Trophoblast cell (in vitro differentiated cells and primary cell): ENCODE results near the gene MPZL2.

Experiments
- DNase-seq, 2 donors: peaks; one replicate each; pipeline ENCODE4 v3.0.0-alpha.2; 2016
- H2AFZ ChIP-seq: 2 replicates; pipeline ENCODE4 v1.6.1; 2013; ENCODE audit warnings: low read length, moderate library complexity, mild to moderate bottlenecking; ENCODE audit not compliant: insufficient read depth, poor library complexity
- H2AK5ac ChIP-seq: 2 replicates; pipeline ENCODE4 v1.6.1; 2013; ENCODE audit warnings: mild to moderate bottlenecking, low read length
- H2BK120ac ChIP-seq: 2 replicates; pipeline ENCODE4 v1.6.1; 2013; ENCODE audit warnings: low read length, mild to moderate bottlenecking, moderate library complexity; ENCODE audit not compliant: insufficient read depth, poor library complexity
- H2BK12ac ChIP-seq: 2 replicates; pipeline ENCODE4 v1.6.1; 2013; ENCODE audit warnings: mild to moderate bottlenecking, low read length, moderate library complexity
- H2BK5ac ChIP-seq: 2 replicates; pipeline ENCODE4 v1.6.1; 2013; ENCODE audit warnings: low read length, low read depth, moderate library complexity, mild to moderate bottlenecking; ENCODE audit not compliant: poor library complexity
- H3K14ac ChIP-seq: 2 replicates; pipeline ENCODE4 v1.6.1; 2013; ENCODE audit warnings: mild to moderate bottlenecking, low read length
- H3K18ac ChIP-seq: 2 replicates; pipeline ENCODE4 v1.6.1; 2013; ENCODE audit warnings: mild to moderate bottlenecking, low read length
- H3K23ac ChIP-seq: 2 replicates; pipeline ENCODE4 v1.6.1; 2013; ENCODE audit warnings: low read length
- H3K27ac ChIP-seq: 2 replicates; pipeline ENCODE4 v1.5.1; 2013; ENCODE audit warnings: low read depth, mild to moderate bottlenecking, inconsistent platforms, low read length, moderate library complexity
- H3K27me3 ChIP-seq: 2 replicates; pipeline ENCODE4 v1.6.1; 2013; ENCODE audit warnings: inconsistent platforms, mild to moderate bottlenecking, low read length, moderate library complexity; ENCODE audit not compliant: insufficient read depth
- H3K36me3 ChIP-seq, 2 experiments: 1 replicate in 1 of 2; 2 replicates in 1 of 2; pipeline ENCODE4 v1.6.1; 2013; ENCODE audit warnings: low read length in 2 of 2, mild to moderate bottlenecking in 2 of 2, moderate library complexity in 1 of 2; ENCODE audit not compliant: insufficient read depth in 2 of 2, control insufficient read depth in 1 of 2
- H3K4ac ChIP-seq: 2 replicates; pipeline ENCODE4 v1.6.1; 2013; ENCODE audit warnings: low read depth, mild to moderate bottlenecking, low read length, moderate library complexity
- H3K4me1 ChIP-seq, 2 experiments: 1 replicate in 1 of 2; 2 replicates in 1 of 2; pipeline ENCODE4 v1.6.1; 2013; ENCODE audit warnings: low read length in 2 of 2, mild to moderate bottlenecking in 2 of 2, moderate library complexity in 1 of 2; ENCODE audit not compliant: insufficient read depth in 2 of 2, control insufficient read depth in 1 of 2
- H3K4me2 ChIP-seq: 2 replicates; pipeline ENCODE4 v1.6.1; 2013; ENCODE audit warnings: inconsistent platforms, mild to moderate bottlenecking, low read length, moderate library complexity
- H3K4me3 ChIP-seq: 2 replicates; pipeline ENCODE4 v1.5.1; 2013; ENCODE audit warnings: mild to moderate bottlenecking, low read depth, low read length, inconsistent platforms
- H3K79me1 ChIP-seq: one replicate; pipeline ENCODE4 v1.6.1; 2013; ENCODE audit warnings: low read length
- H3K79me2 ChIP-seq: 2 replicates; pipeline ENCODE4 v1.6.1; 2013; ENCODE audit warnings: low read length, mild to moderate bottlenecking; ENCODE audit not compliant: control insufficient read depth, insufficient read depth, poor library complexity
- H3K9ac ChIP-seq: 2 replicates; pipeline ENCODE4 v1.6.1; 2013; ENCODE audit warnings: mild to moderate bottlenecking, low read length
- H3K9me3 ChIP-seq: 2 replicates; pipeline ENCODE4 v1.6.1; 2013; ENCODE audit warnings: low read depth, mild to moderate bottlenecking, control low read depth, inconsistent platforms, low read length; ENCODE audit not compliant: insufficient read depth
- H4K12ac ChIP-seq: 2 replicates; pipeline ENCODE4 v1.6.1; 2013; ENCODE audit warnings: low read depth, mild to moderate bottlenecking, low read length, moderate library complexity
- H4K8ac ChIP-seq: 2 replicates; pipeline ENCODE4 v1.6.1; 2013; ENCODE audit warnings: low read depth, mild to moderate bottlenecking, low read length, moderate library complexity
- H4K91ac ChIP-seq: one replicate; pipeline ENCODE4 v1.6.1; 2013; ENCODE audit warnings: low read depth, mild to moderate bottlenecking, low read length, moderate library complexity
- WGBS: extraction: QIAGEN DNeasy Blood & Tissue Kit; methylation state at CpG from one replicate; pipeline ENCODE4 v1.1.7; 2013; ENCODE audit warnings: missing lambda C conversion rate; ENCODE audit not compliant: insufficient read length, insufficient coverage; ENCODE audit errors: extremely low coverage; 5-methylcytosine and 5-hydroxymethylcytosine counted together

MPZL2 gene

GRCh38 chr11:118222437-118222836 is 41.7 kb downstream of the MPZL2 start:
- no peaks in the 10 kb centered on the region for H3K79me1 ChIP-seq
- no peak overlapping the region for H3K23ac ChIP-seq
- H2BK120ac ChIP-seq, result no peak overlapping the region
- 97% methylated on average over 2 of the region's 4 CpGs for WGBS
- H3K4me2 ChIP-seq, result no peak overlapping the region
- H3K4me1 ChIP-seq, result no peaks in the 10 kb centered on the region
- no peaks in the 10 kb centered on the region for H3K36me3 ChIP-seq
- H3K27me3 ChIP-seq, result no peaks in the 10 kb centered on the region
- H3K14ac ChIP-seq, result no peak overlapping the region
- DNase-seq, result no peak
- no peak overlapping the region for H4K91ac ChIP-seq
- H3K9ac ChIP-seq, result no peak overlapping the region
- H2BK5ac ChIP-seq, result no peak overlapping the region
- no peak overlapping the region for H3K27ac ChIP-seq
- no peak overlapping the region for H3K18ac ChIP-seq
- no peak overlapping the region for H4K8ac ChIP-seq
- H3K4ac ChIP-seq, result no peak overlapping the region
- no peak overlapping the region for H4K12ac ChIP-seq
- H3K4me3 ChIP-seq, result no peak overlapping the region
- no peaks in the 10 kb centered on the region for H3K79me2 ChIP-seq
- no peak overlapping the region for H2AK5ac ChIP-seq
- no peak overlapping the region for H2BK12ac ChIP-seq
- H2AFZ ChIP-seq, result no peak overlapping the region
- no peaks in the 10 kb centered on the region for H3K9me3 ChIP-seq

GRCh38 chr11:118221419-118221818 is 42.7 kb downstream of the MPZL2 start:
- no CpG with 5 or more reads among the region's 5 CpGs for WGBS
- H2BK120ac ChIP-seq, result no peak overlapping the region

GRCh38 chr11:118219732-118220131 is 44.4 kb downstream of the MPZL2 start:
- no peak for DNase-seq
- H2BK120ac ChIP-seq, result no peak overlapping the region
- H3K9me3 ChIP-seq, result no peaks in the 10 kb centered on the region
- no peak overlapping the region for H2BK12ac ChIP-seq
- no peak overlapping the region for H3K23ac ChIP-seq
- H2BK5ac ChIP-seq, result no peak overlapping the region
- no peak overlapping the region for H3K4me3 ChIP-seq
- H3K14ac ChIP-seq, result no peak overlapping the region
- H3K79me1 ChIP-seq, result no peaks in the 10 kb centered on the region
- no peak overlapping the region for H3K4me2 ChIP-seq
- no peak overlapping the region for H3K4ac ChIP-seq
- no peak overlapping the region for H3K18ac ChIP-seq
- no peak overlapping the region for H3K27ac ChIP-seq
- no peak overlapping the region for H4K12ac ChIP-seq
- no peak overlapping the region for H2AFZ ChIP-seq
- no CpG with 5 or more reads among the region's 1 CpG for WGBS
- H4K8ac ChIP-seq, result no peak overlapping the region
- H3K36me3 ChIP-seq, result no peaks in the 10 kb centered on the region
- no peak overlapping the region for H4K91ac ChIP-seq
- H3K79me2 ChIP-seq, result no peaks in the 10 kb centered on the region
- H3K9ac ChIP-seq, result no peak overlapping the region
- no peaks in the 10 kb centered on the region for H3K27me3 ChIP-seq
- no peaks in the 10 kb centered on the region for H3K4me1 ChIP-seq
- no peak overlapping the region for H2AK5ac ChIP-seq

More at GRCh38 chr11:118221419-118221818, 42.7 kb downstream of the MPZL2 start:
- H3K4ac ChIP-seq, result no peak overlapping the region
- H3K9ac ChIP-seq, result no peak overlapping the region
- H4K91ac ChIP-seq, result no peak overlapping the region
- H3K27ac ChIP-seq, result no peak overlapping the region
- no peak overlapping the region for H3K4me3 ChIP-seq
- H2BK12ac ChIP-seq, result no peak overlapping the region
- H3K79me2 ChIP-seq, result no peaks in the 10 kb centered on the region
- no peak overlapping the region for H4K12ac ChIP-seq
- H2BK5ac ChIP-seq, result no peak overlapping the region
- H3K4me2 ChIP-seq, result no peak overlapping the region
- H2AK5ac ChIP-seq, result no peak overlapping the region
- DNase-seq, result no peak
- no peak overlapping the region for H3K14ac ChIP-seq
- H3K23ac ChIP-seq, result no peak overlapping the region
- no peaks in the 10 kb centered on the region for H3K36me3 ChIP-seq
- no peaks in the 10 kb centered on the region for H3K79me1 ChIP-seq
- H3K4me1 ChIP-seq, result no peaks in the 10 kb centered on the region
- H3K18ac ChIP-seq, result no peak overlapping the region
- H3K27me3 ChIP-seq, result no peaks in the 10 kb centered on the region
- no peaks in the 10 kb centered on the region for H3K9me3 ChIP-seq
- no peak overlapping the region for H4K8ac ChIP-seq
- no peak overlapping the region for H2AFZ ChIP-seq

- no peak overlapping the region for H3K4me2 ChIP-seq
- no peaks in the 10 kb centered on the region for H3K27me3 ChIP-seq
Observed at GRCh38 chr11:118219244-118219643, 44.9 kb downstream of the MPZL2 start.

More at GRCh38 chr11:118219244-118219643, 44.9 kb downstream of the MPZL2 start:
- Histone ChIP-seq H3K23ac (no peak overlapping the region), H4K8ac (no peak overlapping the region), H3K9ac (no peak overlapping the region), H4K91ac (no peak overlapping the region), H4K12ac (no peak overlapping the region), H3K4me1 (no peaks in the 10 kb centered on the region), H3K79me2 (no peaks in the 10 kb centered on the region), H3K4me3 (no peak overlapping the region), H2BK120ac (no peak overlapping the region), H3K18ac (no peak overlapping the region), H3K4ac (no peak overlapping the region), H3K9me3 (no peaks in the 10 kb centered on the region), H2BK5ac (no peak overlapping the region), H3K79me1 (no peaks in the 10 kb centered on the region), H3K27ac (no peak overlapping the region), H2AK5ac (no peak overlapping the region), H2AFZ (no peak overlapping the region), H3K14ac (no peak overlapping the region), H3K36me3 (no peaks in the 10 kb centered on the region), H2BK12ac (no peak overlapping the region)
- no peak for DNase-seq
